GM12878 (cell line): ENCODE measurements around the gene CRB2. TPM values are rescaled to one million over a fixed set of nuclear protein-coding genes. Genes with fewer than 3 reads are reported as not detected.

Source experiments
- ATAC-seq: fragments of 200-7000 bp; cut with Tn5 transposase; 3 replicates; pipeline ENCODE4 v1.9.1; 2020; ENCODE audit warnings: mild to moderate bottlenecking, moderate library complexity
- BruUV-seq: library from RNA; stranded (reverse); fragments of 400-500 nt; replicated peaks from 2 replicates; lab custom pipeline; 2021; lab: Mats Ljungman, UMichigan
- CTCF ChIA-PET: fragments of 300-600 bp; sonication (Branson Sonifier 250); formaldehyde crosslinking; extraction: SDS; loops from one replicate; lab custom pipeline; 2021; ENCODE audit warnings: inconsistent platforms; lab: Yijun Ruan, JAX
- POLR2A ChIA-PET: fragments of 350-600 bp; formaldehyde crosslinking; extraction: SDS; loops from one replicate; lab custom pipeline; 2021; ENCODE audit warnings: inconsistent platforms; lab: Charles Lee
- RAD21 ChIA-PET: fragments of 300-600 bp; sonication (Branson Sonifier 250); formaldehyde crosslinking; loops from one replicate; lab custom pipeline; 2023; ENCODE audit warnings: antibody characterized with exemption; ENCODE audit not compliant: unreplicated experiment; lab: Charles Lee
- SMC1A ChIA-PET: fragments of 300-600 bp; sonication (Branson Sonifier 250); formaldehyde crosslinking; loops from one replicate; lab custom pipeline; 2023; ENCODE audit not compliant: unreplicated experiment, uncharacterized antibody; lab: Charles Lee
- DNase-seq: peaks from one replicate; pipeline ENCODE4 v3.0.0-alpha.2; 2011; ENCODE audit warnings: low read depth, low spot score
- FAIRE-seq: peaks from 3 replicates; lab custom pipeline; 2011; peaks lifted over from hg19 to GRCh38; lab: Jason Lieb, UNC
- H2AFZ ChIP-seq: 2 replicates; pipeline ENCODE4 v1.6.0; 2011; ENCODE audit warnings: low read depth, low read length, control low read depth; ENCODE audit not compliant: control insufficient read depth
- H3K27ac ChIP-seq: 2 replicates; pipeline ENCODE4 v1.5.1; 2011; ENCODE audit warnings: control low read depth; ENCODE audit not compliant: control insufficient read depth, insufficient read depth
- H3K27me3 ChIP-seq, 2 experiments: replicated peaks in 1 of 2; 2 replicates each; pipeline versions ENCODE4 v1.6.0 to v1.6.1; 2011; ENCODE audit warnings: low read length in 1 of 2; ENCODE audit not compliant: control insufficient read depth in 2 of 2, insufficient read depth in 2 of 2
- H3K36me3 ChIP-seq, 2 experiments: 2 replicates each; pipeline ENCODE4 v1.5.1; 2011; ENCODE audit warnings: low read length in 1 of 2; ENCODE audit not compliant: control insufficient read depth in 2 of 2, insufficient read depth in 2 of 2
- H3K4me1 ChIP-seq: 2 replicates; pipeline ENCODE4 v1.6.1; 2011; ENCODE audit warnings: mild to moderate bottlenecking, low read length, moderate library complexity, mixed read lengths; ENCODE audit not compliant: control insufficient read depth, insufficient read depth
- H3K4me2 ChIP-seq: 2 replicates; pipeline ENCODE4 v1.6.0; 2011; ENCODE audit warnings: control low read depth; ENCODE audit not compliant: control insufficient read depth, insufficient read depth
- H3K4me3 ChIP-seq: fragments of 200-600 bp; sonication (generic); 2 replicates; pipeline ENCODE4 v1.5.1; 2016
- H3K79me2 ChIP-seq: 2 replicates; pipeline ENCODE4 v1.6.0; 2011; ENCODE audit warnings: low read length; ENCODE audit not compliant: control insufficient read depth, insufficient read depth
- H3K9ac ChIP-seq: 2 replicates; pipeline ENCODE4 v1.8.0; 2011; ENCODE audit warnings: low read length, control low read depth, mixed read lengths; ENCODE audit not compliant: control insufficient read depth, insufficient read depth
- H3K9me3 ChIP-seq: replicated peaks from 3 replicates; pipeline ENCODE4 v1.5.1; 2011; ENCODE audit warnings: mild to moderate bottlenecking, low read length; ENCODE audit not compliant: control insufficient read depth, insufficient read depth
- H4K20me1 ChIP-seq: 2 replicates; pipeline ENCODE4 v1.6.0; 2011; ENCODE audit not compliant: control insufficient read depth, insufficient read depth
- ATF7 ChIP-seq: fragments of 450-650 bp; IDR thresholded peaks from 2 replicates; pipeline ENCODE4 v1.6.1; 2016; ENCODE audit warnings: low read depth, mild to moderate bottlenecking
- BHLHE40 ChIP-seq, 2 experiments: fragments of 450-650 bp in 1 of 2; IDR thresholded peaks; 2 replicates each; pipeline ENCODE4 v1.6.1; 2011 to 2017; ENCODE audit warnings: low read depth in 2 of 2, borderline replicate concordance in 1 of 2, improper control_type of control experiment in 1 of 2, low read length in 1 of 2, mild to moderate bottlenecking in 1 of 2
- CREM ChIP-seq: IDR thresholded peaks from 2 replicates; pipeline ENCODE4 v1.6.1; 2014; ENCODE audit warnings: antibody characterized with exemption, low read depth
- HDGF ChIP-seq: fragments of 450-650 bp; IDR thresholded peaks from 2 replicates; pipeline ENCODE4 v1.6.1; 2016; ENCODE audit warnings: antibody characterized with exemption
- HSF1 ChIP-seq: fragments of 150-350 bp; IDR thresholded peaks from 2 replicates; pipeline ENCODE4 v1.6.1; 2014; ENCODE audit warnings: mild to moderate bottlenecking, low read depth, low read length
- IRF4 ChIP-seq: IDR thresholded peaks from 2 replicates; pipeline ENCODE4 v1.6.1; 2011; ENCODE audit warnings: low read depth, low read length
- KAT2A ChIP-seq: conservative IDR thresholded peaks from 2 replicates; pipeline ENCODE4 v1.6.1; 2011; ENCODE audit warnings: low read depth, low read length; ENCODE audit not compliant: control insufficient read depth
- KLF5 ChIP-seq: fragments of 450-650 bp; IDR thresholded peaks from 2 replicates; pipeline ENCODE4 v1.6.1; 2014; ENCODE audit warnings: mild to moderate bottlenecking; ENCODE audit not compliant: partially characterized antibody
- LARP7 ChIP-seq: fragments of 450-650 bp; IDR thresholded peaks from 2 replicates; pipeline ENCODE4 v1.6.1; 2017; ENCODE audit warnings: mild to moderate bottlenecking
- RUNX3 ChIP-seq: IDR thresholded peaks from 2 replicates; pipeline ENCODE4 v1.6.1; 2012; ENCODE audit warnings: low read length, inconsistent platforms
- SKIL ChIP-seq: fragments of 450-650 bp; IDR thresholded peaks from 2 replicates; pipeline ENCODE4 v1.6.1; 2017; ENCODE audit warnings: mild to moderate bottlenecking, low read depth, inconsistent platforms; ENCODE audit not compliant: poor library complexity, severe bottlenecking
- SMC3 ChIP-seq: IDR thresholded peaks from 2 replicates; pipeline ENCODE4 v1.6.1; 2011; ENCODE audit warnings: low read length, improper control_type of control experiment, borderline replicate concordance
- SP1 ChIP-seq: IDR thresholded peaks from one replicate; pipeline ENCODE4 v1.6.1; 2011; ENCODE audit warnings: low read depth, low read length
- SREBF1 ChIP-seq: IDR thresholded peaks from 2 replicates; pipeline ENCODE4 v1.6.1; 2012; ENCODE audit warnings: mild to moderate bottlenecking, low read length
- STAT1 ChIP-seq: fragments of 450-650 bp; conservative IDR thresholded peaks from 2 replicates; pipeline ENCODE4 v1.6.1; 2014; ENCODE audit warnings: antibody characterized with exemption, mild to moderate bottlenecking
- TARDBP ChIP-seq: IDR thresholded peaks from 2 replicates; pipeline ENCODE4 v1.6.1; 2016; ENCODE audit warnings: borderline replicate concordance
- ZNF217 ChIP-seq: fragments of 450-650 bp; IDR thresholded peaks from 2 replicates; pipeline ENCODE4 v1.6.1; 2017; ENCODE audit warnings: antibody characterized with exemption, mild to moderate bottlenecking
- ZNF622 ChIP-seq: fragments of 450-650 bp; IDR thresholded peaks from 2 replicates; pipeline ENCODE4 v1.6.1; 2017; ENCODE audit warnings: mild to moderate bottlenecking, inconsistent platforms
- WGBS: methylation state at CpG from one replicate; pipeline ENCODE4 v1.1.6; 2016; ENCODE audit warnings: low lambda C conversion rate; ENCODE audit not compliant: insufficient replicate concordance, insufficient coverage; ENCODE audit errors: missing lambda C conversion rate; 5-methylcytosine and 5-hydroxymethylcytosine counted together
- in situ Hi-C: fragments of 300-500 bp; cut with MboI; formaldehyde crosslinking; loops from 9 replicates; pipeline ENCODE4 v1.14.3; 2018; ENCODE audit warnings: mixed read lengths
- intact Hi-C: fragments of 100-400 bp; cut with micrococcal nuclease; formaldehyde crosslinking; loops from one replicate; pipeline ENCODE4 v1.14.2; 2022; ENCODE audit not compliant: unreplicated experiment
- polyA plus RNA-seq, 11 experiments: library from polyadenylated mRNA; depleted of rRNA in 4 of 11; unstranded in 6 of 11; stranded (reverse) in 5 of 11; fragments of >200 nt; fragmentation: Nextera tagmentation in 4 of 11; fragmentation: Illumina TruSeq in 1 of 11; extraction: Ambion mirVana in 4 of 11; extraction: Trizol in 1 of 11; gene quantifications; 1 replicate in 1 of 11; 2 replicates in 10 of 11; pipeline versions ENCODE4 v1.2.1 to v1.2.3, GENCODE V29; 2011 to 2016; ENCODE audit warnings: inconsistent platforms in 2 of 11, missing spikeins in 2 of 11, low read depth in 1 of 11
- total RNA-seq, 4 experiments: library from RNA; depleted of rRNA in 3 of 4; stranded (reverse); fragments of >200 nt in 3 of 4; fragmentation: Illumina TruSeq in 1 of 4; extraction: Trizol in 1 of 4; gene quantifications; 2 replicates each; pipeline versions ENCODE4 v1.2.1 to v1.2.3, GENCODE V29; 2013 to 2021
- TF ChIP-seq, protein P1 (sequence below): IDR thresholded peaks from 2 replicates; pipeline ENCODE4 v1.6.1; 2011; ENCODE audit warnings: borderline replicate concordance, low read depth, mild to moderate bottlenecking, moderate library complexity, low read length; ENCODE audit not compliant: insufficient read depth, poor library complexity, severe bottlenecking
- TF ChIP-seq, protein P2 (sequence below): fragments of 450-650 bp; IDR thresholded peaks from 2 replicates; pipeline ENCODE4 v1.6.1; 2017; ENCODE audit warnings: low read depth, mild to moderate bottlenecking, moderate library complexity

Gene CRB2
- total and polyA plus RNA-seq, 10 of the 15 experiments (the other 5 are each of a cell fraction or from before 2014, with no cell fraction given): 0.01 to 0.80 (median 0.23) TPM; not detected in 3

DNA sequence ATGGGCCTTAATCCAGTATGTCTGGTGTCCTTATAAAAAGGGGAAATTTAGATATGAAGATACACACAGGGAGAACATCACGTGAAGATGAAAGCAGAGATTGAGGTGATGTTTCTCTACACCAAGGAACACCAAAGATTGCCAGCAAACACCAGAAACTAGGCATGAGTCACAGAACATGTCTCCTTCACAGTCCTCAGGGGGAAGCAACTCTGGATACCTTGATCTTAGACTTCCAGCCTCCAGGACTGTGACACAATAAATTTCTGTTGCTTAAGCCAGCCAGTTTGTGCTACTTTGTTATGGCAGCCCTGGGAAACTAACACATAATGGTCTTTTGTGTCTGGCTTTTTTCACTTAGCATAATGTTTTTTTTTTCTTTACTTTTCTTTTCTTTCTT, 46.4 kb upstream of the CRB2 start:
- ChIA-PET RAD21 (no interaction called here), SMC1A (no interaction called here), POLR2A (no interaction called here), CTCF (no interaction called here)
- no TSS peak for BruUV-seq
- Histone ChIP-seq H3K27me3 (no peaks in the 10 kb centered on the region; a peak in 1 of 4 replicates), H3K27ac (no peak overlapping the region), H4K20me1 (no peaks in the 10 kb centered on the region), H2AFZ (no peak overlapping the region), H3K79me2 (no peaks in the 10 kb centered on the region), H3K4me2 (no peak overlapping the region), H3K4me3 (no peak overlapping the region), H3K4me1 (peaks cover 4% of the 10 kb centered on the region), H3K9ac (no peak overlapping the region), H3K36me3 (no peaks in the 10 kb centered on the region), H3K9me3 (no peaks in the 10 kb centered on the region)
- intact Hi-C loops: no loop called here
- in situ Hi-C loops: no loop called here
- ATAC-seq (no peak), FAIRE-seq (no peak), DNase-seq (no peak)
- 5% methylated on average over 1 of the region's 1 CpG for WGBS
- TF ChIP-seq ZNF217 (no peak), LARP7 (no peak), KAT2A (no peak), TARDBP (no peak), BHLHE40 (IDR thresholded peaks at IDR 0.05; ENCODE audit: borderline replicate concordance in 1 of 2, low read depth in 2 of 2, low read length in 1 of 2) (no peak), HDGF (no peak), HSF1 (no peak), SREBF1 (no peak), ATF7 (no peak), IRF4 (no peak), ZNF622 (no peak), SMC3 (no peak), STAT1 (no peak), CREM (no peak), RUNX3 (no peak), SKIL (no peak), SP1 (no peak), KLF5 (no peak)
- TF ChIP-seq, protein P1, sequence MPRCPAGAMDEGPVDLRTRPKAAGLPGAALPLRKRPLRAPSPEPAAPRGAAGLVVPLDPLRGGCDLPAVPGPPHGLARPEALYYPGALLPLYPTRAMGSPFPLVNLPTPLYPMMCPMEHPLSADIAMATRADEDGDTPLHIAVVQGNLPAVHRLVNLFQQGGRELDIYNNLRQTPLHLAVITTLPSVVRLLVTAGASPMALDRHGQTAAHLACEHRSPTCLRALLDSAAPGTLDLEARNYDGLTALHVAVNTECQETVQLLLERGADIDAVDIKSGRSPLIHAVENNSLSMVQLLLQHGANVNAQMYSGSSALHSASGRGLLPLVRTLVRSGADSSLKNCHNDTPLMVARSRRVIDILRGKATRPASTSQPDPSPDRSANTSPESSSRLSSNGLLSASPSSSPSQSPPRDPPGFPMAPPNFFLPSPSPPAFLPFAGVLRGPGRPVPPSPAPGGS: no peak
- TF ChIP-seq, protein P2, sequence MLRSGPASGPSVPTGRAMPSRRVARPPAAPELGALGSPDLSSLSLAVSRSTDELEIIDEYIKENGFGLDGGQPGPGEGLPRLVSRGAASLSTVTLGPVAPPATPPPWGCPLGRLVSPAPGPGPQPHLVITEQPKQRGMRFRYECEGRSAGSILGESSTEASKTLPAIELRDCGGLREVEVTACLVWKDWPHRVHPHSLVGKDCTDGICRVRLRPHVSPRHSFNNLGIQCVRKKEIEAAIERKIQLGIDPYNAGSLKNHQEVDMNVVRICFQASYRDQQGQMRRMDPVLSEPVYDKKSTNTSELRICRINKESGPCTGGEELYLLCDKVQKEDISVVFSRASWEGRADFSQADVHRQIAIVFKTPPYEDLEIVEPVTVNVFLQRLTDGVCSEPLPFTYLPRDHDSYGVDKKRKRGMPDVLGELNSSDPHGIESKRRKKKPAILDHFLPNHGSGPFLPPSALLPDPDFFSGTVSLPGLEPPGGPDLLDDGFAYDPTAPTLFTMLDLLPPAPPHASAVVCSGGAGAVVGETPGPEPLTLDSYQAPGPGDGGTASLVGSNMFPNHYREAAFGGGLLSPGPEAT: no peak
